HepG2 (cell line): ENCODE data around the gene SLC9A5. TPM values are rescaled to one million over a fixed set of nuclear protein-coding genes. Genes with fewer than 3 reads are reported as not detected.

Experiments used
- ATF1 ChIP-seq: IDR thresholded peaks from 2 replicates; pipeline ENCODE4 v1.6.1; 2016; ENCODE audit warnings: mild to moderate bottlenecking, control low read depth
- CC2D1A ChIP-seq: sonication (generic); formaldehyde crosslinking; IDR thresholded peaks from 2 replicates; pipeline ENCODE4 v1.8.1; 2023; ENCODE audit warnings: mild to moderate bottlenecking, missing genetic modification reagents
- CCDC6 ChIP-seq: sonication (generic); formaldehyde crosslinking; IDR thresholded peaks from 2 replicates; pipeline ENCODE4 v1.8.1; 2022; ENCODE audit warnings: mild to moderate bottlenecking, missing genetic modification reagents, moderate library complexity
- ELF1 ChIP-seq: sonication (generic); formaldehyde crosslinking; IDR thresholded peaks from 2 replicates; pipeline ENCODE4 v1.4.0; 2020; ENCODE audit warnings: missing genetic modification reagents
- FOXJ3 ChIP-seq: sonication (generic); formaldehyde crosslinking; IDR thresholded peaks from 2 replicates; pipeline ENCODE4 v1.4.0; 2020; ENCODE audit warnings: missing genetic modification reagents, mild to moderate bottlenecking, borderline replicate concordance
- HDAC1 ChIP-seq: sonication (generic); formaldehyde crosslinking; IDR thresholded peaks from 2 replicates; pipeline ENCODE4 v1.5.1; 2020; ENCODE audit warnings: mild to moderate bottlenecking, missing genetic modification reagents
- HES4 ChIP-seq: sonication (generic); formaldehyde crosslinking; IDR thresholded peaks from 2 replicates; pipeline ENCODE4 v1.9.0; 2021; ENCODE audit warnings: mild to moderate bottlenecking, missing genetic modification reagents, borderline replicate concordance
- HHEX ChIP-seq: IDR thresholded peaks from 2 replicates; pipeline ENCODE4 v1.6.1; 2016; ENCODE audit warnings: control low read depth
- IRF2 ChIP-seq: IDR thresholded peaks from 2 replicates; pipeline ENCODE4 v1.6.1; 2018; ENCODE audit warnings: missing genetic modification reagents, missing compliant biosample characterization
- ISX ChIP-seq: sonication (generic); formaldehyde crosslinking; conservative IDR thresholded peaks from 2 replicates; pipeline ENCODE4 v1.5.0; 2020; ENCODE audit warnings: missing genetic modification reagents
- KDM2A ChIP-seq: sonication (generic); formaldehyde crosslinking; IDR thresholded peaks from 2 replicates; pipeline ENCODE4 v1.4.0; 2020; ENCODE audit warnings: low read depth, missing genetic modification reagents, borderline replicate concordance
- MTF1 ChIP-seq: sonication (generic); formaldehyde crosslinking; IDR thresholded peaks from 2 replicates; pipeline ENCODE4 v1.5.0; 2020; ENCODE audit warnings: missing genetic modification reagents
- NFRKB ChIP-seq: fragments of 450-650 bp; IDR thresholded peaks from 2 replicates; pipeline ENCODE4 v1.6.1; 2017
- NR2F6 ChIP-seq, 2 experiments: IDR thresholded peaks; 2 replicates each; pipeline ENCODE4 v1.6.1; 2016; ENCODE audit warnings: antibody characterized with exemption in 1 of 2, mild to moderate bottlenecking in 1 of 2
- PAF1 ChIP-seq: IDR thresholded peaks from 2 replicates; pipeline ENCODE4 v1.6.1; 2016; ENCODE audit warnings: missing genetic modification reagents, missing compliant biosample characterization
- PATZ1 ChIP-seq: sonication (generic); formaldehyde crosslinking; IDR thresholded peaks from 2 replicates; pipeline ENCODE4 v1.4.0; 2020; ENCODE audit warnings: missing genetic modification reagents
- RELA ChIP-seq: sonication (generic); formaldehyde crosslinking; IDR thresholded peaks from 2 replicates; pipeline ENCODE4 v1.4.0; 2020; ENCODE audit warnings: missing genetic modification reagents
- SIX4 ChIP-seq: sonication (generic); formaldehyde crosslinking; IDR thresholded peaks from 2 replicates; pipeline ENCODE4 v1.4.0; 2020; ENCODE audit warnings: missing genetic modification reagents
- TAF1 ChIP-seq: sonication (generic); formaldehyde crosslinking; IDR thresholded peaks from 2 replicates; pipeline ENCODE4 v1.4.0; 2020; ENCODE audit warnings: missing genetic modification reagents
- TBP ChIP-seq: sonication (generic); formaldehyde crosslinking; IDR thresholded peaks from 2 replicates; pipeline ENCODE4 v1.5.0; 2020; ENCODE audit warnings: missing genetic modification reagents
- ZFYVE20 ChIP-seq: sonication (generic); formaldehyde crosslinking; IDR thresholded peaks from 2 replicates; pipeline ENCODE4 v1.8.0; 2023; ENCODE audit warnings: low read depth, mild to moderate bottlenecking, moderate library complexity, missing genetic modification reagents, borderline replicate concordance
- ZNF230 ChIP-seq: sonication (generic); formaldehyde crosslinking; IDR thresholded peaks from 2 replicates; pipeline ENCODE4 v1.4.0; 2020; ENCODE audit warnings: mild to moderate bottlenecking, missing genetic modification reagents
- ZNF263 ChIP-seq: sonication (generic); formaldehyde crosslinking; IDR thresholded peaks from 2 replicates; pipeline ENCODE4 v1.4.0; 2020; ENCODE audit warnings: missing genetic modification reagents
- ZNF431 ChIP-seq: sonication (generic); formaldehyde crosslinking; IDR thresholded peaks from 2 replicates; pipeline ENCODE4 v1.9.0; 2022; ENCODE audit warnings: missing genetic modification reagents, low read depth, mild to moderate bottlenecking, borderline replicate concordance
- ZNF652 ChIP-seq: IDR thresholded peaks from 2 replicates; pipeline ENCODE4 v1.6.1; 2016; ENCODE audit warnings: low read depth, borderline replicate concordance
- ZNF703 ChIP-seq: sonication (generic); formaldehyde crosslinking; IDR thresholded peaks from 2 replicates; pipeline ENCODE4 v1.5.1; 2020; ENCODE audit warnings: missing genetic modification reagents, mild to moderate bottlenecking, moderate library complexity, borderline replicate concordance
- polyA plus RNA-seq, 8 experiments: library from polyadenylated mRNA; depleted of rRNA in 3 of 8; stranded (reverse) in 7 of 8; unstranded in 1 of 8; fragments of >200 nt; fragmentation: Illumina TruSeq in 4 of 8; extraction: Trizol in 4 of 8; gene quantifications; 2 replicates each; pipeline versions ENCODE4 v1.2.1 to v1.2.3, GENCODE V29; 2011 to 2016; ENCODE audit warnings: low read depth in 4 of 8, missing spikeins in 1 of 8, mixed read lengths in 1 of 8; ENCODE audit not compliant: insufficient read depth in 1 of 8
- total RNA-seq, 5 experiments: library from RNA; depleted of rRNA; stranded (reverse); fragments of >200 nt; fragmentation: Illumina TruSeq; extraction: Trizol; gene quantifications; 2 replicates each; pipeline ENCODE4 v1.2.3, GENCODE V29; 2016; ENCODE audit warnings: low read depth in 1 of 5
- TF ChIP-seq, protein P1 (sequence below): IDR thresholded peaks from 2 replicates; pipeline ENCODE4 v1.6.1; 2012; ENCODE audit warnings: low read depth, low read length, improper control_type of control experiment
- TF ChIP-seq, protein P2 (sequence below): sonication (generic); formaldehyde crosslinking; IDR thresholded peaks from 2 replicates; pipeline ENCODE4 v1.4.0; 2020; ENCODE audit warnings: missing genetic modification reagents; ENCODE audit errors: not compliant biosample characterization

SLC9A5 gene
- total and polyA plus RNA-seq, 2 of the 13 experiments (the other 11 are each of a cell fraction or from before 2014, with no cell fraction given): 0.58 to 1.4 TPM

DNA sequence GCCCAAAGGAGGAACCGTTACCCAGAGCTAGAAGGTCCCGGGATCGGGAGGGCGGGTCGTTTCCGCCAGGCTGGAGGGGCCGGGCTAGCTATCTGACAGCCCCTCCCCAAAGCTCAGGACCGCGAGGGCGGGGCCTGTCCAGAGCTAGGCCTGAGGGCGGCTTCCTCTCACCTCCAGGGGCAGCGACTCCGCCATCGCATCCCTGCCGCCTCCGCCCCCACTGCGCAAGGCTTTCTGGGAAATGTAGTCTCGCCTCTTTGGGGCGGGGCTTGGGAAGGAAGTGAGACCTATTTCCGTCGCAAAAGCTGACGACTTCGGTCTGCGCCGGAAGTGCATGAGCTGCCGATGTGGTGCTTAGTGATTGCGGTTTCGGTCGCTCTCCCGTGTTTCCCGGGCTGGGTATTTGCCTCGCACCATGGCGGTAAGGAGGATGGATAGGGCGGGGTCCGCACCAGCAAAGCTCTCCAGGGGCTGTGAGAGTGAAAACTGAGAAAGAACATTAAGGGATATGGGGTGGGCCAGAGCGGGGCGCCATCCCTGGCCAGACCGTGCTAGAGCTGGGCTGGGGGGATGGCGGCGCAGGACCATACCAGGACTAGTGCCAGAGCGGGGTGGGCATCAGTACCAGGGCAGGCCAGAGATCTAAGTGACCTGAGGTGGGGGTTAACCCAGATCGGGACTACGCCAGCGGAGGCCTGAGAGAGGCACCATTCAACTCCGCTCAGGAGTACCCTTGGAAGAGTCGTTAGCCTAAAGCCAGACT lies 21.8 kb upstream of the SLC9A5 start, which contains the start of gene TMEM208 (continued):
- peak; percentile 95 for TF ChIP-seq KDM2A (CRISPR knock-in tag)
- peak; percentile 100 for TF ChIP-seq HDAC1 (CRISPR knock-in tag)
- TF ChIP-seq NFRKB: no peak
- no peak; the same call in 1 of the 2 replicates for TF ChIP-seq ZNF652 (CRISPR knock-in tag)
- peak; percentile 75; the same call in 1 of the 2 replicates for TF ChIP-seq RELA
- TF ChIP-seq IRF2 (CRISPR knock-in tag): peak; percentile 99
- no peak for TF ChIP-seq PAF1 (CRISPR knock-in tag)
- peak; percentile 27 for TF ChIP-seq HES4 (CRISPR knock-in tag)
- TF ChIP-seq HHEX (CRISPR knock-in tag): 0 out of 2 replicates have a peak, but pooled peaks have one; percentile 31
- TF ChIP-seq ZNF263 (CRISPR knock-in tag): peak; percentile 33; the same call in 1 of the 2 replicates
- TF ChIP-seq CC2D1A: no peak
- TF ChIP-seq TAF1 (CRISPR knock-in tag): peak; percentile 85
- TF ChIP-seq, protein P1, sequence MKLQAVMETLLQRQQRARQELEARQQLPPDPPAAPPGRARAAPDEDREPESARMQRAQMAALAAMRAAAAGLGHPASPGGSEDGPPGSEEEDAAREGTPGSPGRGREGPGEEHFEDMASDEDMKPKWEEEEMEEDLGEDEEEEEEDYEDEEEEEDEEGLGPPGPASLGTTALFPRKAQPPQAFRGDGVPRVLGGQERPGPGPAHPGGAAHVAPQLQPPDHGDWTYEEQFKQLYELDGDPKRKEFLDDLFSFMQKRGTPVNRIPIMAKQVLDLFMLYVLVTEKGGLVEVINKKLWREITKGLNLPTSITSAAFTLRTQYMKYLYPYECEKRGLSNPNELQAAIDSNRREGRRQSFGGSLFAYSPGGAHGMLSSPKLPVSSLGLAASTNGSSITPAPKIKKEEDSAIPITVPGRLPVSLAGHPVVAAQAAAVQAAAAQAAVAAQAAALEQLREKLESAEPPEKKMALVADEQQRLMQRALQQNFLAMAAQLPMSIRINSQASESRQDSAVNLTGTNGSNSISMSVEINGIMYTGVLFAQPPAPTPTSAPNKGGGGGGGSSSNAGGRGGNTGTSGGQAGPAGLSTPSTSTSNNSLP: peak; percentile 40; the same call in 1 of the 2 replicates
- TF ChIP-seq ZNF431 (CRISPR knock-in tag): peak; percentile 18; the same call in 1 of the 2 replicates
- peak; percentile 100 for TF ChIP-seq ELF1 (CRISPR knock-in tag)
- TF ChIP-seq, protein P2, sequence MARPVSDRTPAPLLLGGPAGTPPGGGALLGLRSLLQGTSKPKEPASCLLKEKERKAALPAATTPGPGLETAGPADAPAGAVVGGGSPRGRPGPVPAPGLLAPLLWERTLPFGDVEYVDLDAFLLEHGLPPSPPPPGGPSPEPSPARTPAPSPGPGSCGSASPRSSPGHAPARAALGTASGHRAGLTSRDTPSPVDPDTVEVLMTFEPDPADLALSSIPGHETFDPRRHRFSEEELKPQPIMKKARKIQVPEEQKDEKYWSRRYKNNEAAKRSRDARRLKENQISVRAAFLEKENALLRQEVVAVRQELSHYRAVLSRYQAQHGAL (CRISPR knock-in tag): no peak
- TF ChIP-seq FOXJ3 (CRISPR knock-in tag): peak; percentile 45; the same call in 1 of the 2 replicates
- TF ChIP-seq NR2F6 (IDR thresholded peaks at IDR 0.05): 0 out of 2 replicates have a peak, but pooled peaks have one; percentile 12
- peak; percentile 69 for TF ChIP-seq NR2F6 (CRISPR knock-in tag; IDR thresholded peaks at IDR 0.05)
- TF ChIP-seq SIX4: peak; percentile 87
- 0 out of 2 replicates have a peak, but pooled peaks have one; percentile 86 for TF ChIP-seq TBP
- TF ChIP-seq PATZ1: peak; percentile 94
- peak; percentile 100 for TF ChIP-seq ATF1 (CRISPR knock-in tag)
- no peak for TF ChIP-seq ZFYVE20 (CRISPR knock-in tag)
- TF ChIP-seq ZNF230 (CRISPR knock-in tag): peak; percentile 36; the same call in 1 of the 2 replicates
- 0 out of 2 replicates have a peak, but pooled peaks have one; percentile 36 for TF ChIP-seq MTF1 (CRISPR knock-in tag)
- TF ChIP-seq CCDC6 (CRISPR knock-in tag): peak; percentile 92
- TF ChIP-seq ZNF703 (CRISPR knock-in tag): no peak
- no peak for TF ChIP-seq ISX
